HAP-1 (cell line): Measurements from ENCODE around the gene INPP4B.

Experiments used
- DNase-seq, 2 experiments: peaks; one replicate each; pipeline ENCODE4 v3.0.0-alpha.2; 2016 to 2020; ENCODE audit warnings: low spot score in 2 of 2
- H3K27me3 ChIP-seq: fragments of 250-450 bp; sonication (Bioruptor Pico); 2 replicates; pipeline ENCODE4 v1.5.1; 2020; ENCODE audit warnings: low read depth, mild to moderate bottlenecking, moderate library complexity
- H3K36me3 ChIP-seq: fragments of 250-450 bp; sonication (Bioruptor Pico); replicated peaks from 2 replicates; pipeline ENCODE4 v1.5.1; 2020; ENCODE audit warnings: mild to moderate bottlenecking
- H3K4me1 ChIP-seq: fragments of 250-450 bp; sonication (Bioruptor Pico); 2 replicates; pipeline ENCODE4 v1.5.1; 2020; ENCODE audit warnings: mild to moderate bottlenecking
- H3K4me3 ChIP-seq: fragments of 250-450 bp; sonication (Bioruptor Pico); 2 replicates; pipeline ENCODE4 v1.5.1; 2020; ENCODE audit warnings: mild to moderate bottlenecking, moderate library complexity
- H3K9me3 ChIP-seq: fragments of 250-450 bp; sonication (Bioruptor Pico); 2 replicates; pipeline ENCODE4 v1.5.1; 2020; ENCODE audit warnings: mild to moderate bottlenecking, moderate library complexity
- in situ Hi-C: fragments of 300-500 bp; cut with MboI; formaldehyde crosslinking; loops from 3 replicates; pipeline ENCODE4 v1.14.3; 2020; ENCODE audit warnings: low sequenced_read_pairs, inconsistent platforms, mixed read lengths

Gene INPP4B

DNA sequence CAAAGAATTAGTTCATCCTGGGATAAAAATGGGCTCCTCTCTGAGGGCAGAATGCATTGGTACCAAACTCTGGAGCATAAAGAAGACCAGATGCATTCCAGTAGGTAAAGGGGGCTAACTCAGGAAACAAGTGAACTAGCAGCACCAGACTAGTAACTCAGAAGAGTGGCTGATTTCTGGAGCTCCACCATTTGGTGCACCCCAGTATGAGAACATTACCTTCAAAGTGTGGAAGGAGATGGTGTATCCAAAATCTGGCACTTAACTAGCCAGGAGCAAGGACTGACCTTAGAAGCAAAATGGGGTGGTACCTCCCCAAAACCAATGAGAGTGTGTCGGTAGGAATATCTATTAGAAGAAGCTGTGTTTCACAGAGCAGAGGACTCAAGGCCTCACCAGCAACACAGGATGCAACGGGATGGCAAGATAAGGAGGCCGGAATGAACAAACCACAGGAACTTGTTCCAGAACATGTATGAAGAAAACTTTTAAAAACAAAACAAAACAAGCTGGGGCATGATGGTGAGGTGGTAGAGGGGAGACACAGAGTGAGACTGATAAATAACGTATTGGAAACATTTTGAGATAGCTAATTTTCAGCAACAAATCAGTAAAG is 142.3 kb downstream of the INPP4B start:
- no peaks in the 10 kb centered on the region for H3K27me3 ChIP-seq
- no peaks in the 10 kb centered on the region; the same call in 1 of the 2 replicates for H3K4me1 ChIP-seq
- H3K36me3 ChIP-seq = no peaks in the 10 kb centered on the region
- no peaks in the 10 kb centered on the region for H3K9me3 ChIP-seq
- no peak for DNase-seq
- no peak overlapping the region for H3K4me3 ChIP-seq
- in situ Hi-C loops = no loop called here

DNA sequence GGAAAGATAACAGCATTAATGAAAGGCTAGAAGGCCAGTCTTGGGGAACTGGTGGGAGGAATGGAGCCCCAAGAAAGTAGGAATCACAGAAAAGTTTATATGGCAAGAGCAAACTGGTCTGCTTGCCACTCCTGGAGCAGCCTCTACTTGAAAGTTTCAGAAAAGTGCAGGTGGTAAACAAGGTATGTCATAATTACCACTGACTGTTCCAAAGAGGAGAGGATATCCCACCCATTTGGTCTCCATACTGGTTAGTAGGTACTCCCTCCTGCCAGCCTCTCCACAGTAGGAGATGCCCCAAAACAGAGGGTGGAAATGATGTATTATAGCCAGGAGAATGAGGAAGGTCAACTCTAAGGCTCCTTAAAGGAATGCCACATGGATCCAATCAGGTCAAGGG is 145.1 kb downstream of the INPP4B start:
- H3K4me3 ChIP-seq = no peak overlapping the region
- H3K9me3 ChIP-seq = no peaks in the 10 kb centered on the region
- H3K4me1 ChIP-seq = no peaks in the 10 kb centered on the region
- no peak for DNase-seq
- H3K27me3 ChIP-seq = no peaks in the 10 kb centered on the region
- H3K36me3 ChIP-seq = no peaks in the 10 kb centered on the region
- in situ Hi-C loops = no loop called here

DNA sequence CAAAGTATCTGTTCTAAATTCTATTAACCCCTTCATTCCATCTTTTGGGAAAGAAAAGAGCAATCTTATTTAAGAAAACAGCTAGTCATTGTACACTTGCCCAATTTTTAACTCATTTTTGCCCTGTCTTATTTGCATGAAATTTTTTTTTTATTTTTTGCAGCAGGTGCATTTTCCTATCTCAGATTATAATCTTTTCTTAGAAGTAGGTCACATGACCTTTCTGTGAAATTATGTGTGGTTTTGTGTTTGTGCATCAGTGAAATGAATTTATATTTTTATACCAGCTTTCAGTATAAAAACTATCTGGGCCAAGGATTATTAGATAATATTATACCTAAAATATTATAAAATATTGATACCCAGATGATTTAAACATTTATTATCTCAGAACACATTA is 145.6 kb downstream of the INPP4B start:
- Histone ChIP-seq H3K36me3 (no peaks in the 10 kb centered on the region), H3K27me3 (no peaks in the 10 kb centered on the region), H3K9me3 (no peaks in the 10 kb centered on the region), H3K4me3 (no peak overlapping the region), H3K4me1 (no peaks in the 10 kb centered on the region)
- no peak for DNase-seq
- in situ Hi-C loops = no loop called here

DNA sequence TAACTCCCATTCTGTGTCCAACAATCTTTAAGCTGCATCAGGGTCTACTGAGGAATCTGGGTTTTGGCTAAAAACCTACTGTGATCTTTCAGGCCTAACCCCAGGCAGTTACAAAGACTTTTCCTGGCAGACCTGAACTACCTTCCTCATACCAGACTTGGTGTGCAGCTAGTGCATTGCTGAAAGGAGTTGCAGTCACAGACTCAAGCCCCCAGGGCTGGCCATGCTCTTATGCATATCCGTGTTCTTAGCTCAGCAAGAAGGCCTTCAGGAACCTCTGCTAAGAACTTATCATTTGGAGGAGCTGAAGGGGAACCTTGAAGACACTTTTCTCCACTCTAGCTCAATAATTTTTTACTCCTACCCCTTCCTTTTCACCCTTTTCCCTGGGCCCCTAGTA is 147.5 kb downstream of the INPP4B start:
- no peaks in the 10 kb centered on the region for H3K27me3 ChIP-seq
- no peaks in the 10 kb centered on the region for H3K9me3 ChIP-seq
- no peak for DNase-seq
- H3K36me3 ChIP-seq = no peaks in the 10 kb centered on the region
- H3K4me3 ChIP-seq = no peak overlapping the region
- in situ Hi-C loops = no loop called here
- H3K4me1 ChIP-seq = no peaks in the 10 kb centered on the region

DNA sequence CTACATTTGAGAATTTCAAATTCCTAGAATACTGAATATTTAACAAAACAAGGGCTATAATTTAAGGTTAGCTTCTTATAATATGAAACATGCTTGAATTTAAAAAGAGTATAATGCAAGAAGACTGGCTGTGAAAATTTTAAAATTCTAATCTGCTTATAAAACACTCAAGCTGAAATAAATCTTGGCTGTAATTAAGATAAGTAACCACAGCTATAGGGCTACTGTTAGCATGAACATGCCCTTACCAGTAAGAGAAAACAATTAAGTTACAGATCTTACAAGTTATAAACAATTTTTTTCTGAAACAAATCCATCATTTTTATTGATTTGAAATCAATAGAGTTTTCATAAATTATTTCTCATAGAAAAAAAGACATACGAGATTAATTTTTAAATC is 148.2 kb downstream of the INPP4B start:
- Histone ChIP-seq H3K4me1 (no peaks in the 10 kb centered on the region), H3K36me3 (no peaks in the 10 kb centered on the region), H3K4me3 (no peak overlapping the region), H3K9me3 (no peaks in the 10 kb centered on the region), H3K27me3 (no peaks in the 10 kb centered on the region)
- in situ Hi-C loops = no loop called here
- no peak for DNase-seq

DNA sequence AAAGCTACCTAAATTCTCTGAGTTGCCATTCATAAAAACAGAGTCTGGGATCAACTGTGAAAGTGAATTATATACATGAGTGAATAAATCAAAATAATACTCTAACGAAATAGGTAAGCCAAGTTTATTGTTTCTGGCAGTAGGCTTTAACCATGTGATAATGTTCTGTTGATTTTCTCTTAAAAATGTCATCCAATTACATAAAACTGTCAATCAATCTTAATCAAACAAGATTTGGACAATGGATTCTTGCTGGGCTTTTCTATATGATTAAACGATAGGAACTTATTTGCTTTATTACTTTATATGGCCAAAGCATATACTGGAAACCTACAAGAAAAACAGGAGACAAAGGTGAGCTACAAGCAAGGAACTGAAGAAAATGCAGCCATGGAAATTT is 148.8 kb downstream of the INPP4B start:
- Histone ChIP-seq H3K36me3 (no peaks in the 10 kb centered on the region), H3K4me3 (no peak overlapping the region), H3K9me3 (no peaks in the 10 kb centered on the region), H3K27me3 (no peaks in the 10 kb centered on the region), H3K4me1 (no peaks in the 10 kb centered on the region)
- no peak for DNase-seq
- in situ Hi-C loops = no loop called here

DNA sequence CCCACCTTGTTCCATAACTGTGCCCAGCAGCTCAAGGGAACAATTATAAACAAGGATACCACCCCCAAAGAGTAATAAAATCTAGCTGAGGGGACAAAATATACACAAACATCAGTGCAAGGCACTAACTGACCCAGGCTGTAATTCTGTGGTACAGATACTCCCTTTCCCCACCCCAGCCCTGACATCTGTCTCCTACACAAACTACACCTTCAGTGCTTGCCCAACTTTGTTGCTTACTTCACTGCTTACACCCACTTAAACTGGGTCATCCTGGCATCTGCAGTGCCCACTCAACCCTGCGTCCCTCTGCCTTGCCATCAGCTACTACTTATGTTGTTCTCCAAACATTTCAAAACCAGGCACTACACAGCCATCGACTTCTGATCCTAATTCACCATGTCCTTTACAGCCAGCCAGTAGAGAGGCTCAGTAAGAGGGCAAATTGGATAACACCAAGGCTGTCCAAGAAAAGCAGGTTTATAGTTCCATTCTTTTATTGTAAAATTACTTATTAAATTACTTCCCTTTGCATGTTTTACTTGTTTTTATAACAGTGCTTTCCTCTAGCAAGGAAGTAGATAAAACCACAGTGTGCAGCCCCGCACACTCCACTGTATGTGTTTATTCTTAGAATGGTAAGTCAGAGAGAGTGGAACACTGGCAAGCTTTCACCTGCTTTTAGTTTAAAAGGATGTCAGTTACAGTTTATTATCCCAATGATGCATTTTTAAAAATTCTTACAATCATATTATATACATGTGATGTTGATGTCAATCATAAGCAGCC is 149.6 kb downstream of the INPP4B start:
- no peak for DNase-seq
- no peak overlapping the region for H3K4me3 ChIP-seq
- H3K4me1 ChIP-seq = no peaks in the 10 kb centered on the region
- no peaks in the 10 kb centered on the region for H3K9me3 ChIP-seq
- no peaks in the 10 kb centered on the region for H3K27me3 ChIP-seq
- in situ Hi-C loops = no loop called here
- H3K36me3 ChIP-seq = no peaks in the 10 kb centered on the region

DNA sequence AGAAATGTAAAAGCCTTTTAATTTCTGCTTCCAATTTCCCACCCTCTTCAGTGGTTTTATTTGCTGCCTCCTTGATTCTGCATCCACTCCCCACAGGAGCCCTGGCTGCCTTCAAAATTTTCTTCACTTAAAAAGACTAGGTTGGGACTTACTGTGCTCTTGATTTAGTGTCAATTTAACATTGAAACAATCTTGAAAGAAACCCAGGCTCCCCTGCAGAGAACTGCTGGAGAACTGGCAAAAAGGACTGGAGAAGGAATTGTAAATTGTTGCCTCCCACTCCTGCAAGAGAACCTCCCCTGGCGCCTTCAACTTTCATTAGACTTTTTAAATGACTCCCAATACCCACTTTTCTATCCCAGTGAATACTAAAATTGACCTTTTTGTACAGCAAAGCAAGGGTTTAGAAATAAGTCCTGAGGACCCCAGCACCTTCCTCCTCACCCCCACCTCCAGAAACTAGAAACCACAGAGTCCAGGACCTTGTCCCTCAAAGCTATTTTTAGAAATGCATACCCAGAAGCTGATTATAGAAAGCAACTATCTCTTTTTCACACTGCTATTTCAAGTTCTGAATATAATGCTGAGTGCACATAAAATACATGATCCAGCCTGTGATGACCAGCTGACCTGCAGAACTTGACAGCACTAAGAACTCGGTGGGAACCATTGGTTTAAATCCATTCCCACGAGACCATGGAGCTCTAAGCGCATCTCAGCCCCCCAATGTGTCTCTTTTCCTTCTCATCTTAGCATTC is 155.5 kb downstream of the INPP4B start:
- no peak for DNase-seq
- H3K27me3 ChIP-seq = no peaks in the 10 kb centered on the region
- H3K9me3 ChIP-seq = no peaks in the 10 kb centered on the region
- no peaks in the 10 kb centered on the region for H3K4me1 ChIP-seq
- H3K36me3 ChIP-seq = no peaks in the 10 kb centered on the region
- in situ Hi-C loops = no loop called here
- H3K4me3 ChIP-seq = no peak overlapping the region

DNA sequence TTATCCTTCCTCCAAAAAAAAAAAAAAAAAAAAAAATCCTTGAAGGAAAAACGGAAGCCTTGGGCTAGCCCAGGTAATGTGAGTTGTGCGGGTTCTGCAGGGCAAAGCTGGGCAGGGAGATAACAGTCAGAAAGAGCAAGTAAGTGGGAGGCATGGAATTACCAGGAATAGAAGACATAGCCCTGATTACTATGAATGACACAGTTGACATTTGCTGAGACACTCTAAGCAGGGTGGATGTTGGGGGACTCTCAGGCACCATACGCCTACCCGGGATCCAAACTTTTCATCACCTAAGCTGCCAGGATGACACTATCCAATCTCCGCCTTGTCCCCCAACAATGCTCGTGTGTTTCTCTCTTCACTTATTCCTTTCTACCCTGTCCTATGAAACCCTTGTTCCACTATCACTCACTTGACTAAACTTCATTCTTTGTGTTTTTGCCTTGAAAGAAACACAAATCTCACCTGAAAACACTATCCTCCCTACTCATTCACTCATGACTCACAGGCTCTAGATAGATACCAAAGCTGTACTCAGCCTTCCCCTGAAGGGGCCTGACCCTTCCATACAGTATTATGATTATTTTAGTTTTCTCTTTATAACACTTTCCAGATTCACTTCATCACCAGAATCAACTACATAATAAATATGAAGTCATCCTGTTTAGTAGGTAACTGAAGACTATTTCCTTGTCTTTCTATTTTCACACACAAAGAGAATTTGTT is 158.4 kb downstream of the INPP4B start:
- Histone ChIP-seq H3K9me3 (no peaks in the 10 kb centered on the region), H3K27me3 (no peaks in the 10 kb centered on the region), H3K4me3 (no peak overlapping the region), H3K36me3 (no peaks in the 10 kb centered on the region), H3K4me1 (no peaks in the 10 kb centered on the region)
- in situ Hi-C loops = no loop called here
- DNase-seq = no peak

DNA sequence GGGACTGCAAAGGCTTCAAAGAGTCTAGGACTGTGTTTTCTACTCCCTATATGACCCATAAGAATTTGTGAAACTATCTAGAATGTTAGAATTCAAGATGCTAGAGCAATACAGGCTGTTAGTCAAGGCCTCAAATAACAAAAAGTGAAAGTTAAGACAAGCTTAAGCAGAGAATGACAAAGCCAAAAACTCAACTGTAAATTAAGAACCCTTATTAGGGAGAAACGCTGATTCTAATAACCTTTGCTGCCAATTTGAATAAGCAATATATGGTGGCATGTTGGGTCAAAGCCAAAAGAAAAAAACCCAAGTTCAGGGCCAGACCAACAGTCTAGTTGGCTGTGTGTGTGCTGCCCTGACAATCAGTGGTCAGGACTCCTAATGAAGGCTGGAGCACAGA is 160.0 kb downstream of the INPP4B start:
- DNase-seq = no peak
- in situ Hi-C loops = no loop called here
- Histone ChIP-seq H3K27me3 (no peaks in the 10 kb centered on the region), H3K9me3 (no peaks in the 10 kb centered on the region), H3K4me3 (no peak overlapping the region), H3K4me1 (no peaks in the 10 kb centered on the region), H3K36me3 (no peaks in the 10 kb centered on the region)

DNA sequence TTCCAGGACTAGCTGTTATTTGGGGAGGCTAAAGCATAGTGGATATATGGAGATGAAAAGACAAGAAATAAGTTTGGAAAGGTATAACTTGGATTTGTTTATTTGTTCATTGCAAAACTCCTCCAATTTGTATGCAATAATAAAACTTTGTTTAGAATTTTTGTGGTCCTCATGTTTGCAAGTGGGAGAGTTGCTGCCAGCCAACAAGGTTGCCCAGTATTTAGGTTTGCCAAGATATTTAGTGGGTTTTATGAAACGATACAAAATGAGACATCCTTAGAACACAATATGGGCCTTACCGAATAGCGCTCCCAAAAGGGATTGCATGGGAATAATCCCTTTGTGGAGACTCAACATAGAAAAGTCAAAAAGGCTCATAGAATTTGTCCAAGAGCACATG is 162.1 kb downstream of the INPP4B start:
- Histone ChIP-seq H3K4me1 (no peaks in the 10 kb centered on the region), H3K9me3 (no peaks in the 10 kb centered on the region), H3K36me3 (no peaks in the 10 kb centered on the region), H3K4me3 (no peak overlapping the region), H3K27me3 (no peaks in the 10 kb centered on the region)
- DNase-seq = no peak
- in situ Hi-C loops = no loop called here

DNA sequence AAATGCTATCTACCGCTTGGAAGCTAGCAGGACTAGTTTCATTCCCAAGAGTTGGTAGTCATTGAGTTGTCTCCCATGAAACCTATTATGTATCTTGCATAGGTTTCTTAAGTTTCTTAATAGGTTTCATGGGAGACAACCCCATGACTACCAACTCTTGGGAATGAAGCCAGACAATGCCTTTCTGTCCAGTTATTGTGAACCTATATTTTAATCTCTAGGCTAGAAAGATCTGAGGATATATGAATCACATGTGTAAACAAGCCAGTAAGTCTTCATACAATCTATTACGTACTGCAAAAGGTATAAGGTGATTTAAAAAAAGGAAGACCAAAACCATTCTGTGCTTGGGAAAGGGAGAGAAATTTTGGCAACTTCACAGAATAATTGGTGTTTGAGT is 162.6 kb downstream of the INPP4B start:
- H3K4me1 ChIP-seq = no peaks in the 10 kb centered on the region

DNA sequence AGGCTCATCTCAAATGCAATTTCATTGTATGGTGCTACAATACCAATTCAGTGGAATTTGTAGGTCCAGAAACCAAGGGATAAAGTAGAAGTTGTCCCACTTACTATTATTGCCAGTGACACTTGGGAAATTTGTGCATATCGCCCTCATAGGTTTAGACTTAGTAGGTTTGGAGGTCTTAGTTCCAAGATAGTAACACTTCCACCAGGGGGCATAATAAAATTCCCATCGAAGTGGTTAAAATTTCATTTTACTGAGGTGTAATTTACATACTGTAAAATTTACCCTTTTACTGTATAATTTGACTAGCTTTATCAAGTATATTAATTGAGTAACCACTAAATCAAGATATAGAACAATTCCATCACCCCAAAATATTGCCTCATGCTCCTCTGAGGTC is 174.6 kb downstream of the INPP4B start:
- Histone ChIP-seq H3K36me3 (no peaks in the 10 kb centered on the region), H3K4me1 (no peaks in the 10 kb centered on the region), H3K27me3 (no peaks in the 10 kb centered on the region), H3K9me3 (no peaks in the 10 kb centered on the region; the same call in 1 of the 2 replicates), H3K4me3 (no peak overlapping the region)
- no peak for DNase-seq
- in situ Hi-C loops = no loop called here

More for the DNA sequence above, 162.6 kb downstream of the INPP4B start:
- H3K9me3 ChIP-seq = no peaks in the 10 kb centered on the region
- DNase-seq = no peak
- in situ Hi-C loops = no loop called here
- H3K4me3 ChIP-seq = no peak overlapping the region
- H3K36me3 ChIP-seq = no peaks in the 10 kb centered on the region
- H3K27me3 ChIP-seq = no peaks in the 10 kb centered on the region

DNA sequence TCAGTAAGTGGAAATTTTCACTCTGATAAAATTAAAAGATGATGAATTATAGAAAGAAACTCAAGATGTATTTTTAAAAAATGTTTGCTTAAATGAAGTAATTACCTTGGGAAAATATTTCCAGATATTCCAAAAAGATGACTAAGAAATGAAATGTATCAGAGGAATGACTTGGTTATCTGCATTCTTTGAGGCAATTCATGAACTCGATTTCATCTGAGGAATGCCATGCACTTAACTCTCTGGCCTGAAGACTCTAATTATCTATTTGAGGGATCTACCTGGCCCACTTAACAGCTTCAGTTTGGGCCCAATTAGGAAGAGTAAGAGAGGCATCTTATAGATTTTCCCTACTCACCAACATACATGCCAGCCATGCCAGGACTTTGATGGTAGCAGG is 182.3 kb downstream of the INPP4B start:
- in situ Hi-C loops = no loop called here
- H3K27me3 ChIP-seq = no peaks in the 10 kb centered on the region
- no peaks in the 10 kb centered on the region for H3K36me3 ChIP-seq
- H3K4me1 ChIP-seq = no peaks in the 10 kb centered on the region
- DNase-seq = no peak
- H3K9me3 ChIP-seq = no peaks in the 10 kb centered on the region; the same call in 1 of the 2 replicates
- H3K4me3 ChIP-seq = no peak overlapping the region
